Measurements from ENCODE around the gene SCGN.

Gene SCGN

DNA sequence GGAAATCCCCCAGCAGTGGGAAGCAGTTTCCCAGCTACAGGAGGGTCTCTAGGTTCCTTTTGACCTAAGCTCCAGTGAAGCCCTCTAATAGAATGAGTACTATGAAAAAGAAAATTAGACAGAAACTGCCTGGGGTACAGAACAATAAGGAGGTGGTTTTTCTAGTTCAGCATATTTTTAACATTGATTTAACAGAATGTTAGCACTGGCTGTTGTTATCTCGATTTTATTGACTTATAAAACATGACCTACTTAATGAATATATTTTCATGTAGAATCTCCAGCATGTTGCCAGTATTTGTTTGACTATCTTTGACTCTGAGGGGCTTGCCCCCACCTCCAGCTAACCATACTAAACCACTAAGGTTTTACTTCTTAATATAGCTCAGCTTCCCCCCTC is 19.6 kb downstream of the SCGN start:
- TF ChIP-seq, protein P1, sequence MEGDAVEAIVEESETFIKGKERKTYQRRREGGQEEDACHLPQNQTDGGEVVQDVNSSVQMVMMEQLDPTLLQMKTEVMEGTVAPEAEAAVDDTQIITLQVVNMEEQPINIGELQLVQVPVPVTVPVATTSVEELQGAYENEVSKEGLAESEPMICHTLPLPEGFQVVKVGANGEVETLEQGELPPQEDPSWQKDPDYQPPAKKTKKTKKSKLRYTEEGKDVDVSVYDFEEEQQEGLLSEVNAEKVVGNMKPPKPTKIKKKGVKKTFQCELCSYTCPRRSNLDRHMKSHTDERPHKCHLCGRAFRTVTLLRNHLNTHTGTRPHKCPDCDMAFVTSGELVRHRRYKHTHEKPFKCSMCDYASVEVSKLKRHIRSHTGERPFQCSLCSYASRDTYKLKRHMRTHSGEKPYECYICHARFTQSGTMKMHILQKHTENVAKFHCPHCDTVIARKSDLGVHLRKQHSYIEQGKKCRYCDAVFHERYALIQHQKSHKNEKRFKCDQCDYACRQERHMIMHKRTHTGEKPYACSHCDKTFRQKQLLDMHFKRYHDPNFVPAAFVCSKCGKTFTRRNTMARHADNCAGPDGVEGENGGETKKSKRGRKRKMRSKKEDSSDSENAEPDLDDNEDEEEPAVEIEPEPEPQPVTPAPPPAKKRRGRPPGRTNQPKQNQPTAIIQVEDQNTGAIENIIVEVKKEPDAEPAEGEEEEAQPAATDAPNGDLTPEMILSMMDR (IDR thresholded peaks at IDR 0.05; ENCODE audit: low read depth, low read length) = no peak
- in situ Hi-C loops (cut with HindIII; ENCODE audit: low sequenced_read_pairs) = no loop called here
- H3K4me3 ChIP-seq (ENCODE audit: low read depth, low read length) = no peak overlapping the region
- DNase-seq (ENCODE audit: low read depth, low spot score) = no peak

DNA sequence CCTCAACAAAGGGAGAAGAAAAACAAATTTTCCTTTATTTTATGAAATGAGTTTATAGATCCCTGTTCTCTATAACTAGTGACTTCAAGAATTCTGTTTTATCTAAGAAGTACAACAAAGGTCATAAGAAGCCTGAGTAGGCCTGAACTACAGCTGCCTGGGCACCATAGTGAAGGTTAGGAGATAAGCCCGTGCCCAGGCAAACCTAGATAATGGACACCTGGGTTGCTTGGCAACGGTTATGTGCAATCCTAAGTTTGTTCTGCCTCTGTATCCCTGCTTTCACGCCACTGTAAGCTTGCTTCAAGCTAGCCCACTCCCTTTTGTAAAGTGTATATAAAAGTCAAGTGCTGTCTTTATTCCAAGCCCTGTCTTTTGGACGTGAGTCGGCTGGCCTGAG is 23.2 kb downstream of the SCGN start:
- in situ Hi-C loops (cut with HindIII; ENCODE audit: low sequenced_read_pairs) = no loop called here
- H3K4me3 ChIP-seq (ENCODE audit: low read depth, low read length) = no peak overlapping the region
- no peak for DNase-seq (ENCODE audit: low read depth, low spot score)
- TF ChIP-seq, protein P1 (IDR thresholded peaks at IDR 0.05; ENCODE audit: low read depth, low read length) = no peak

DNA sequence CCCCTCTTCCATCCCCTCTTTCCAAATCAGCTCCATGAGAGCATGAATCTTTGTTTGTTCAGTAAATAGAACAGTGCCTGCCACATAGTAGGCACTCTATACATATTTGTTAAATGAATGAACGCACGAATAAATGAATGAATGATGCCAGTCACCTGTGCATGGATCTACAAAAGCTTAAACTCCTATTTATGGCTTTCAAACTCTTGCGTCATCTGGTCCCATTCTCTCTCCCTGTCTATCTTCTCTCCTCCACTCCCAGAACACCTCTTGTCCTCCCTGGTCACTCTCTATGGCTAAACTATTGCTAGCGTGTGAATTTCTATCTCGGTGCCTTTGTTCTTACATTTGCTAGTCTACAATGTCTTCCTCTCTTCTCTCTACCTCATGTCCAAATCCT is 24.8 kb downstream of the SCGN start:
- no peak overlapping the region for H3K4me3 ChIP-seq (ENCODE audit: low read depth, low read length)
- DNase-seq (ENCODE audit: low read depth, low spot score) = no peak
- TF ChIP-seq, protein P1 (IDR thresholded peaks at IDR 0.05; ENCODE audit: low read depth, low read length) = no peak
- in situ Hi-C loops (cut with HindIII; ENCODE audit: low sequenced_read_pairs) = no loop called here

DNA sequence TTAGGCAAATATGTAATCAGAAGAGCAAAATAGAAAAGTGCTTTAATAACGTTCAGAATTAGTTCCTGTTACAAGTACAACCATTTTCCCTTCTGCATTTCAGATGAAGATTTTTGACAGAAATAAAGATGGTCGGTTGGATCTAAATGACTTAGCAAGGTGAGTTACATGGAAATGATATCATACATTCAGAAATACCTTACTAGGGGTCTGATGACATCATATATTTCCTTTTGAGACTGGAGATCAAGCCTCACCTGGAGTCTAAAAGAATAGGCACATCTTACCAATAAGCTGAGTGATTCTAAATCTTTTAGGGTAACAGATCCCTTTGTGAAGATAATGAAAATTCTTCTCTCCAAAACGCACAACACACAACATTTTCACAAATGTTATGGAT is 29.8 kb downstream of the SCGN start:
- TF ChIP-seq, protein P1 (IDR thresholded peaks at IDR 0.05; ENCODE audit: low read depth, low read length) = no peak
- DNase-seq (ENCODE audit: low read depth, low spot score) = no peak
- no peak overlapping the region for H3K4me3 ChIP-seq (ENCODE audit: low read depth, low read length)
- in situ Hi-C loops (cut with HindIII; ENCODE audit: low sequenced_read_pairs) = no loop called here

DNA sequence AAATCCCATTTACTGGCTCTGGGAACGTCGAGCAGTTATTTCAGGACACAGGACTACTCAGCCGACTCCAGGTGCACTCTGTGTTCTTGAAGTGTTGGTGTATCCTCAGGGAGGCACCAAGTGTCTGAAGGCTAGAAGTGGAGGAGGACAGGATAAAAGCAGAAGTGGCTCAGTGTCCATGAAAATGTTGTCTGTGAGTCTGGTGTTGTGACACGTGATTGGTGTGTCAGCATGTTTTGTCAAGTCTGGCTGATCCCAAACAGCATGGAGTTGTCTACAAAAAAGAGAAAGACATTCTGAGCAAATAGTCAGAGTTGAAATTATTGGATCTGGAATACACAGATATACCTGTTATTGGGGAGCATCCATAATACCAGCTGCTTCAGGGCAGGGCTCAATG is 30.3 kb downstream of the SCGN start:
- no peak for DNase-seq (ENCODE audit: low read depth, low spot score)
- TF ChIP-seq, protein P1 (IDR thresholded peaks at IDR 0.05; ENCODE audit: low read depth, low read length) = no peak
- no peak overlapping the region for H3K4me3 ChIP-seq (ENCODE audit: low read depth, low read length)
- in situ Hi-C loops (cut with HindIII; ENCODE audit: low sequenced_read_pairs) = no loop called here

DNA sequence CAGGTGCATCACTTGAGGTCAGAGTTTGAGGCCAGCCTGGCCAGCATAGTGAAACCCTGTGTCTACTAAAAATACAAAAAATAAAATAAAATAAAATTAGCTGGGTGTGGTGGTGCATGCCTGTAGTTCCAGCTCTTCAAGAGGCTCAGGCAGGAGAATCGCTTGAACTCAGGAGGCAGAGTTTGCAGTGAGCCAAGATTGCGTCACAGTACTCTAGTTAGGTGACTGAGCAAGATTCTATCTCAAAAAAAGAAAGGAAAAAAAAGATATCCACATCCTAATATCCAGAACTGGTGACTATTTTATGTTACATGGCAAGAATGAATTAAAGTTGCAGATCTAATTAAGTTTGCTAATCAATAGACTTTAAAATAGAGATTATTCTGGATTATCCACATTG is 32.5 kb downstream of the SCGN start:
- in situ Hi-C loops (cut with HindIII; ENCODE audit: low sequenced_read_pairs) = no loop called here
- no peak for DNase-seq (ENCODE audit: low read depth, low spot score)

More for the DNA sequence above, 32.5 kb downstream of the SCGN start:
- TF ChIP-seq, protein P1 (IDR thresholded peaks at IDR 0.05; ENCODE audit: low read depth, low read length) = no peak
- H3K4me3 ChIP-seq (ENCODE audit: low read depth, low read length) = no peak overlapping the region
